DMS114 treated with DMSO at 0.1 percent for 48 hours (cell line): ENCODE results near the gene ADAMTSL3.
"Not testable (repeated sequence)": the region's sequence is repeated elsewhere in the genome, so short reads cannot be mapped to it uniquely, and the experiment has no call there.

Experiments
- DNase-seq: peaks from one replicate; lab custom pipeline; 2025; ENCODE audit not compliant: unreplicated experiment; lab: John Stamatoyannopoulos, UW

The ADAMTSL3 gene

GRCh38 chr15:84003791-84004503, 350.0 kb downstream of the ADAMTSL3 start:
- no peak for DNase-seq

DNA sequence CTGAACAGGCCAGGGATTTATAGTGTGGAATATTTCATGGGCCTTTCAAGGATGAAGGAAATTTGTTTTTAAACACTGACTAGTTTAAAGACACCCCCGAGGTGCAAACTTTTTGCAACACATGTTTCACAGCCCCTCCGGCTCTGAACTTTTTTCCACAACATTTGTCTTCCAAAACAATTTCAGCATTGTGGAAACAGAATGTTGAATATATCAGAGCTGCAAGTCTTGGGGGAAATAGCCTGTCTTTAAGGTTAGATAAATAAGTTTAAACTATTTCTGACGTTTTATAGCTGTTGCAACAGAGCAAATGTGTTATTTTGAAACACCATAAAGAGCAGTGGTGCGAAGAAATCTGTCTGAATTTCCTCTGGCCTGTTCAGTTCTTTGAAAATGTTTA, 352.5 kb downstream of the ADAMTSL3 start:
- no peak for DNase-seq

DNA sequence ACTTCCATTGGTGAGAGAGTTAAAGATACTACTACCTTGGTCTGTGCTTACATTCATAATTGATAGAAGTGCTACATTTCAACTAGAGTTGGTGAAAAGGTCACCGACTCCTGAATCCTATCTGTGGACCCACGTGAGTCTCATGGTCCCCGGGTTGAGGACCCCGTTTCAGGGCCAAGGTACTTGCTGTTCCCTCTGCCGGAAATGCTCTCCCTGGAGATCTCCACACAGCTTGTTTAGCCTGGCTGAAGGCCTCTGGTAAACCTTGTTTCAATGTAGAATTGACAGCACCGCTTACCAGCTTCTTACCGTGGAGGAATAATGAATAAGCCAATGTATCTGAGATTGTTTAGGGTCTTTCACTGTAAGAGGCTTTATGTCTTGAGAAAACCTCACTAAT, 355.7 kb downstream of the ADAMTSL3 start:
- DNase-seq = no peak

- DNase-seq = no peak
These were observed 356.3 kb downstream of the ADAMTSL3 start for GRCh38 chr15:84010246-84010645.

- no peak for DNase-seq
These were observed 362.4 kb downstream of the ADAMTSL3 start for GRCh38 chr15:84016371-84016770.

- DNase-seq = no peak
These were observed 368.6 kb downstream of the ADAMTSL3 start for GRCh38 chr15:84022516-84022915.

- DNase-seq = no peak
These were observed 369.7 kb downstream of the ADAMTSL3 start for GRCh38 chr15:84023636-84024035.

GRCh38 chr15:84033793-84034553, 380.1 kb downstream of the ADAMTSL3 start:
- DNase-seq = no peak

DNA sequence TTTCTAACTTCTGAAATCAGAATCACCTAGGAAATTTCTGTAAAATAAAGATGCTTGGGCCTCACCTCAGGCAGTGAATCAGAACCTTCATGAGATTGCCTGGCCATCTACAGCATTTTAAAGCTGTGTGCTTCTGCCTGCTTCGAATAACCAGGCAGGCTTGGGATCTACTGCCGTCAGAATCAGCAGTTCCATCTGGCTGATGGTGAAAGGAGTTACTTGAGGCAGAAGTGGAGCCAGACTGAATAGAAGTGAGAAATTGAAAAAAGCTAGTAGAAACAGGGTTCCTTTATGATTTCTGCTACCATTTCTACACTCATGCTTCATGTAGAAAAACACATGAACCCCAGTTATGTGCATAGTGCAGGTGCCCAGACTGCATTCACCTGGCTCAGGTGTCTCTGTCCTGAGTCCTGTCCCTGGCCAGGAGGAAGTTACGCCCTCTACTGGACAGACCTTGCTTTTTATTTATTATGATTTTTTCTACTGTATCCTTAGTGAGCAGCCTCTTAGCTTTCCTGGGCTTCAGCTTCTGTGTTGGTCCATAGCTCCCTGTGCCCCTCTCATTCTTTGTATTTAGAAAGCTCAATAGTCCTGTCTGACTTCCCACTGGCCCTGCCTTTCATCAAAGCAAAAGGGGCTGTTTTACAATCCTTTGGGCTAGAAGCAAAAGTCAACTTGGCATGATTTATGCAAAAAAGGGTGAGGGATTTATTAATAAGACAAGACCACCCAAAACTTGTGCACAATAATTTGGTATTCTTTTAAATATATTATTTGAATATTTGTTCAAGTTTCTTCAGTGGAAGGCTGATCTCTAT, 380.9 kb downstream of the ADAMTSL3 start:
- no peak for DNase-seq

- DNase-seq = peak; percentile 40
These were observed 381.5 kb downstream of the ADAMTSL3 start for GRCh38 chr15:84035399-84035766.

DNA sequence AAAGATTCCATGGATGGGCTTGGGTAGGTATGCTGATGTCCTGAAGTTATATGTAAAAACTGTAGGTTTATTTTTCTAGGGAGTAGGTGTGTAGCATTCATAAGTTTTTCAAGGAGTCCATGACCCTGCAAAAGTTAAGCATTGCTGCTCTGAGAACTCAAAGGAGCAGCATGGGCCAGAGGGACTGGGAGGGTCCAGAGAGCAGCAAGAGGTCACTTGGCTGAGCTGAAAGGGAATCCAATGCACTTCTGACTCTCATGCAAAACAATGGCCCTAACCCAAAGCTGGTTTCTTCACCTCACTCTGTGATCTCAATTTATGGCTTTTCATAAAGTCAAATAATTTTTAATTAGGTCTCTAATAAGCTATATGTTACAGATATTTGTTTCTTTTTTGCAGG, 383.4 kb downstream of the ADAMTSL3 start:
- no peak for DNase-seq

GRCh38 chr15:84042434-84043056, 388.6 kb downstream of the ADAMTSL3 start:
- DNase-seq = peak; percentile 35

DNA sequence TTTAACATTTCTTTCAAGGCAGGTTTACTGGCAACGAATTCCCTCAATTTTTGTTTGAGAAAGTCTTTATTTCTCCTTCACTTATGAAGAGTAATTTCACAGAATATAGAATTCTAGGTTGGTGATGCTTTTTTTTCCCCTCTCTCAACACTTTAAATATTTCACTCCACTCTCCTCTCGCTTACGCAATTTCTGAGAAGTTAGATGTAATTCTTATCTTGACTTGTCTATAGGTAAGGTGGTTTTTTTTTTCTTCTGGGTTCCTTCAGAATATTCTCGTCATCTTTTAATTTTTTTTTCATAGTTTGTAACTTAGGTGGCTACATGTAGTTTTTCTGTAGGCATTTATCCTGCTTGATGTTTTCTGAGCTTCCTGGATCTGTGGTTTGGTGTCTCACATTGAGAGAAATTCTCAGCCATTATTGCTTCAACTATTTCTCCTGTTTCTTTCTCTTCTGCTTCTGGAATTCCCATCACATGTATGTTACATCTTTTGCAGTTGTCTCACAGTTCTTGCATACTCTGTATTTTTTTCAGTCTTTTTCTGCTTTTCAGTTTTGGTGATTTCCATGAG, 392.2 kb downstream of the ADAMTSL3 start:
- DNase-seq = no peak

GRCh38 chr15:84049480-84049879, 395.6 kb downstream of the ADAMTSL3 start:
- not testable (repeated sequence) for DNase-seq

DNA sequence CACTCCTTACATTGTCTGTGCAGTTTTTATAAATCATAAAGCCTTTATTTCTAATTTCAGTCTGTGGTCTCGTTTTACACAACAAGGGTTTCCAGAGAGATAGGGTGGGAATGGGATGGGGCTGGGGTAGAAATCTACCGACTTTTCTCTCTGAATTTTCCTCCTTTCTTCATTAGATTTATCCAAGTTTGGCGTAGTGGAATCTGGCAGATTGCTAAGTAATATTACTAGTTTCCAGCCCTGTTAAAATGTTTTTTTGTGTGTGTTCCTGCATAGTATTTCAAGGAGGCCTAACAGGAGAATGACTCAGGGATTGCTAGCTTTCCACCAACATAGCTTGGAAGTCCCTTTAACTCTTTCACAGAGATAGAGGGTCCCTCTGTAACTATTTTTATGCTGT, 396.2 kb downstream of the ADAMTSL3 start:
- DNase-seq = no peak

GRCh38 chr15:84051146-84051545, 397.2 kb downstream of the ADAMTSL3 start:
- DNase-seq = not testable (repeated sequence)

DNA sequence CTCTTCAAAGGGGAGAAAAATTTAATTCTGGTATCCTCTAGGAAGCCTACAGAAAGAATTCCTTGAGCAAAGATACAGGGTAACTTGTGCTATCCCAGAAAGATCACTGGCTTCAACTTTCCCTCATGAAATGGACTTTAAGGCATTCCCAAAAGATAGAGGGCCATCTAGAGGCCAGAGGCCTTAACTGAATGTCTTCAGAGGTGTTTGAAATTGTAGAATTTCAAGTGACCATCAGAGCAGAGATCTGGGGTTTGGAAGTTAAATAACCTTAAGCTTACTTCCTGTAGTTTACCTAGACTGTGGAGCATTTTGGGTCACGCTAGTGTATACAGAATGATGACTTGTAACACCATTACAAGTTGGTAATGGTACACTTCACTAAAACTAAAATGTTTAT, 400.6 kb downstream of the ADAMTSL3 start:
- DNase-seq = not testable (repeated sequence)

GRCh38 chr15:84057714-84058331, 403.9 kb downstream of the ADAMTSL3 start:
- no peak for DNase-seq

GRCh38 chr15:84063674-84064073, 409.8 kb downstream of the ADAMTSL3 start:
- not testable (repeated sequence) for DNase-seq

GRCh38 chr15:84068674-84069073, 414.8 kb downstream of the ADAMTSL3 start:
- DNase-seq = not testable (repeated sequence)
